SU-DHL-6 (cell line): Measurements from ENCODE around the gene MTHFD2.

Experiments used
- CTCF ChIP-seq: fragments of 200-600 bp; sonication (generic); IDR thresholded peaks from one replicate; pipeline ENCODE4 v1.5.1; 2017; ENCODE audit warnings: antibody characterized with exemption, mild to moderate bottlenecking, low read length, moderate library complexity; ENCODE audit not compliant: insufficient read depth, poor library complexity, severe bottlenecking
- EZH2phosphoT487 ChIP-seq: fragments of 200-600 bp; sonication (generic), shearing (Covaris generic); conservative IDR thresholded peaks from 2 replicates; pipeline ENCODE4 v1.6.1; 2018; ENCODE audit warnings: mild to moderate bottlenecking, antibody characterized with exemption, low read length, moderate library complexity, mixed read lengths

- TF ChIP-seq CTCF (no peak), EZH2phosphoT487 (no peak)
Observed at GRCh38 chr2:74259733-74260132, 61.3 kb downstream of the MTHFD2 start.
